Esophagus squamous epithelium (tissue), 5 donors: ENCODE measurements around the gene ARHGEF11. TPM values are rescaled to one million over a fixed set of nuclear protein-coding genes. Genes with fewer than 3 reads are reported as not detected.
A peak's percentile ranks its signal among the peaks of the same experiment; 100 is the strongest.

Experiments used
- DNase-seq: peaks from one replicate; lab custom pipeline; 2025; lab: John Stamatoyannopoulos, UW
- H3K27ac ChIP-seq, 4 donors: fragments of 200-600 bp; sonication (generic); one replicate each; pipeline ENCODE4 v1.5.1; 2016 to 2019; ENCODE audit warnings: mild to moderate bottlenecking in 1 of 4
- H3K27me3 ChIP-seq, 4 donors: fragments of 200-600 bp; sonication (generic); 1 replicate in 3 of 4; 2 replicates in 1 of 4; pipeline versions ENCODE4 v1.5.1 to v1.6.0; 2017 to 2021; ENCODE audit warnings: antibody characterized with exemption in 1 of 4
- H3K36me3 ChIP-seq, 3 donors: fragments of 200-600 bp; sonication (generic); one replicate each; pipeline ENCODE4 v1.5.1; 2016 to 2019
- H3K4me1 ChIP-seq, 3 donors: fragments of 200-600 bp; sonication (generic); one replicate each; pipeline ENCODE4 v1.5.1; 2017 to 2019
- H3K4me3 ChIP-seq, 4 donors: fragments of 200-600 bp; sonication (generic); 1 replicate in 3 of 4; 2 replicates in 1 of 4; pipeline ENCODE4 v1.5.1; 2016 to 2019; ENCODE audit warnings: mild to moderate bottlenecking in 2 of 4, moderate library complexity in 1 of 4
- H3K9me3 ChIP-seq, 3 donors: fragments of 200-600 bp; sonication (generic); one replicate each; pipeline ENCODE4 v1.5.1; 2016 to 2019
- CTCF ChIP-seq, 6 experiments: fragments of 450-650 bp in 4 of 6; fragments of 200-600 bp in 2 of 6; sonication (generic) in 2 of 6; IDR thresholded peaks; one replicate each; pipeline ENCODE4 v1.5.1; 2016 to 2019; ENCODE audit warnings: antibody characterized with exemption in 6 of 6, mild to moderate bottlenecking in 4 of 6, moderate library complexity in 4 of 6
- POLR2A ChIP-seq, 4 donors: fragments of 450-650 bp; IDR thresholded peaks; one replicate each; pipeline ENCODE4 v1.6.1; 2017; ENCODE audit warnings: antibody characterized with exemption in 4 of 4, mild to moderate bottlenecking in 4 of 4, moderate library complexity in 3 of 4
- WGBS, 2 donors: methylation state at CpG; one replicate each; pipeline ENCODE4 v1.1.5; 2018; 5-methylcytosine and 5-hydroxymethylcytosine counted together
- intact Hi-C: fragments of 100-400 bp; cut with DNase I; formaldehyde crosslinking; loops from one replicate; pipeline ENCODE4 v1.15.0; 2022
- total RNA-seq, 4 donors: library from RNA; depleted of rRNA; stranded (reverse); fragments of >200 nt; gene quantifications; one replicate each; pipeline ENCODE4 v1.1.0, GENCODE V29; 2016
- donor health status: DM: yes; HTN: yes; CAD: no.

ARHGEF11 gene
- total RNA-seq, 4 donors from 2014 or later, result 15.5 to 24.2 (median 19.4) TPM

- 69 to 76% methylated on average over 3 to 4 of the region's 4 CpGs for WGBS, 2 donors
- DNase-seq, result no peak
- TF ChIP-seq POLR2A (IDR thresholded peaks at IDR 0.05) (no peak), CTCF (IDR thresholded peaks at IDR 0.05) (peak in 1 of 6 experiments; percentile 4)
- Histone ChIP-seq H3K27ac (no peak overlapping the region), H3K36me3 (peaks cover 10 to 99% (median 15%) of the 10 kb centered on the region in 3 donors), H3K4me1 (no peaks in the 10 kb centered on the region), H3K27me3 (no peaks in the 10 kb centered on the region), H3K4me3 (no peak overlapping the region), H3K9me3 (no peaks in the 10 kb centered on the region)
- intact Hi-C loops, result no loop called here
These were observed 83.8 kb downstream of the ARHGEF11 start for GRCh38 chr1:156961709-156962108.

GRCh38 chr1:156959925-156960324 is 85.6 kb downstream of the ARHGEF11 start:
- intact Hi-C loops, result no loop called here
- 81 to 93% methylated on average over 2 to 4 of the region's 6 CpGs for WGBS, 2 donors
- no peaks in the 10 kb centered on the region for H3K27me3 ChIP-seq
- H3K4me3 ChIP-seq, result no peak overlapping the region
- DNase-seq, result no peak
- no peak overlapping the region for H3K27ac ChIP-seq
- H3K4me1 ChIP-seq, result no peaks in the 10 kb centered on the region
- no peak for TF ChIP-seq CTCF (IDR thresholded peaks at IDR 0.05)
- no peak for TF ChIP-seq POLR2A (IDR thresholded peaks at IDR 0.05)
- H3K36me3 ChIP-seq, result peaks cover 19 to 100% (median 25%) of the 10 kb centered on the region in 3 donors
- H3K9me3 ChIP-seq, result no peaks in the 10 kb centered on the region

GRCh38 chr1:156959414-156959813 is 86.1 kb downstream of the ARHGEF11 start:
- 69 to 74% methylated on average over 2 of the region's 2 CpGs for WGBS, 2 donors
- no peaks in the 10 kb centered on the region for H3K4me1 ChIP-seq
- no peaks in the 10 kb centered on the region for H3K9me3 ChIP-seq
- H3K36me3 ChIP-seq, result peaks cover 19 to 100% (median 25%) of the 10 kb centered on the region in 3 donors
- no peaks in the 10 kb centered on the region for H3K27me3 ChIP-seq
- no peak for TF ChIP-seq CTCF (IDR thresholded peaks at IDR 0.05)
- no peak for TF ChIP-seq POLR2A (IDR thresholded peaks at IDR 0.05)
- intact Hi-C loops, result no loop called here
- no peak overlapping the region for H3K27ac ChIP-seq
- DNase-seq, result no peak
- no peak overlapping the region for H3K4me3 ChIP-seq

DNA sequence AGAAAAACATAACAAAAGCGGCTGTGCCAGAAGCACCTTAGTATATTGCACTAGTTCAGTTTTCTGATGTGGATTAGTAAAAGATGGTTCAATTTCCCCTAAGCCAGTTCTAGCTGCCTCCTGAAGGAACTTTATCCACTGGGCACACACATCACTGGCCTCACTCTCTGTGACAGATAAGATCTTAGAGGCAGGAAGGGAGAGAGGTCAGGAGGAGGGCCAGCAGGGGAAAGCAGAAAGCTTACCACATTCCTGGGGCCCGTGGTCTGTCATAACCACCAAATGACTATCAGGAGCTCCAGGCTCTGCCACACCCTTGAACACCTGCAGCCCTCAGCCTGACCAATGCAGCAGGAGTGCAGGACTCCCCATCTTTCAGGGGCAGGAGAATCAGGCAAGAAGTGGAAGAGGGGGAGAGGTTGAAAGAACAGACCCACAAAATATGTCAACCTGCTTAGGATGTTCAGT is 87.3 kb downstream of the ARHGEF11 start:
- no peak overlapping the region for H3K4me3 ChIP-seq
- no peak for DNase-seq
- peaks cover 19 to 100% (median 25%) of the 10 kb centered on the region in 3 donors for H3K36me3 ChIP-seq
- TF ChIP-seq CTCF (IDR thresholded peaks at IDR 0.05), result no peak
- no peak for TF ChIP-seq POLR2A (IDR thresholded peaks at IDR 0.05)
- intact Hi-C loops, result no loop called here
- 70 to 83% methylated on average over 2 of the region's 2 CpGs for WGBS, 2 donors
- no peaks in the 10 kb centered on the region for H3K4me1 ChIP-seq
- no peak overlapping the region for H3K27ac ChIP-seq
- H3K27me3 ChIP-seq, result no peaks in the 10 kb centered on the region
- H3K9me3 ChIP-seq, result no peaks in the 10 kb centered on the region

- no peaks in the 10 kb centered on the region for H3K9me3 ChIP-seq
- intact Hi-C loops, result no loop called here
- H3K4me1 ChIP-seq, result no peaks in the 10 kb centered on the region
- H3K27me3 ChIP-seq, result no peaks in the 10 kb centered on the region
- H3K27ac ChIP-seq, result no peak overlapping the region
- no peak overlapping the region for H3K4me3 ChIP-seq
- no peak for TF ChIP-seq CTCF (IDR thresholded peaks at IDR 0.05)
- no peak for TF ChIP-seq POLR2A (IDR thresholded peaks at IDR 0.05)
- DNase-seq, result no peak
- H3K36me3 ChIP-seq, result peaks cover 19 to 100% (median 25%) of the 10 kb centered on the region in 3 donors
- WGBS, 2 donors, result 88 to 89% methylated on average over 3 of the region's 3 CpGs
These were observed 87.9 kb downstream of the ARHGEF11 start for GRCh38 chr1:156957634-156958033.
